ENCODE data around the gene CYSTM1. TPM values are rescaled to one million over a fixed set of nuclear protein-coding genes. Genes with fewer than 3 reads are reported as not detected.
A peak's percentile ranks its signal among the peaks of the same experiment; 100 is the strongest.

Gene CYSTM1, protein sequence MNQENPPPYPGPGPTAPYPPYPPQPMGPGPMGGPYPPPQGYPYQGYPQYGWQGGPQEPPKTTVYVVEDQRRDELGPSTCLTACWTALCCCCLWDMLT
- total RNA-seq: 10 to 100 TPM; 10.5 to 12.2 TPM

DNA sequence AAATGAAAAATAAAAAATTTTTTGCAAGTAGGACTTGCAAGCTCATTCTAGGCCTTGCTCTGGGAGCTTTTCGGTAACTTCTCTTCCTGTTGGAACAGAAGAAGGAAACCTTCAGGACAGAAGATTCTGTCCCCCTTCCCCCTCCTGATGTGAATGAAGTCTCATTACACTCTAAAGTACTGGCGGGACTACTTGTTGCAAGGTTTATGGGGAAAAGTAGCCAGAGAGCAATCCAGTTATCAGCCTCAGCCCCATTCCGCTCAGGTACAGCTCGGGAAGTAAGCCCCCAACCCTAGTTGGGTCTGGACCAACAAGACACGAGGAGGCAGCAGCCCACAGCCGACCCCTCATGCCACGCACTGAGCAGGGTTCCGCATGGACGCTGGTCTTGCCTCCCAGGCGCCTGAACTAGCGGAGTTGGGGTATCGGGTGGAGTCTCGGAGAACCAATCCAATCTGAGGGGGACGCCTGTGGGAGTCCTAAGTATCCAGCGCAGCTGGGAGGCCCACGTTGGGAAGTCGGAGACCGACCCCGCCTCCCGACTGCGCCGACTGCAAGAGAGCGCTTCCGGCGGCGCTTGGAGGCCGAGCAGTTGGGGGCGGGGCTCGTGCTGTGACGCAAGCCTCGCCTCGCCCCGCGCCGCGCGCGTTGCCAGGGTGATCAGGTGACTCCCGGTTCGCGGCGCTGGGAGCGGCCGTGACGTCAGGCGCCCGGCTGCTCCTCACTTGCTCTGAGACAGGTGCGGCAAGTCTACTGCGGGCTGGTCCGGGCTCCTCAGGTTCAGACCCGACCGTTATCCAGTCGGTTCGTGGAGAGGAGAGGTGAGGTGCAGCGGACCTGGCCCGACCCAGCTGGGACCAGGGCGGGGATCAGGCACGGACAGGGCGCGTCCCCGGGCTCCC is at the start of gene CYSTM1:
TSS of gene CYSTM1 (plus strand) at position 724 of the 902 bp plus-strand sequence. CDS start 19,278 bp downstream, outside the sequence.
- ChIA-PET CTCF (interaction anchor here (0.7 to 1.6 kb wide), 4 partner anchors 102 to 503 kb away, joined by 3 to 4 read pairs (median 4); no protein-coding TSS in a partner anchor), POLR2A (interaction anchor here (1.0 kb wide), 2 partner anchors 62 to 226 kb away, joined by 3 read pairs; partner anchors contain the start of gene PURA)
- DNase-seq: peak; percentile 96
- Mint-ChIP-seq H3K36me3 (ENCODE audit: low read depth) (no peaks in the 10 kb centered on the region), H3K9me3 (ENCODE audit: insufficient read depth) (no peaks in the 10 kb centered on the region), H3K4me3 (peak within 1 kb of the TSS; percentile 92), H3K27me3 (ENCODE audit: low read depth) (peaks cover 19% of the 10 kb centered on the region), H3K4me1 (ENCODE audit: low read depth) (peaks cover 14% of the 10 kb centered on the region), H3K27ac (peak within 1 kb of the TSS; percentile 91)
- ATAC-seq: peak; percentile 89

DNA sequence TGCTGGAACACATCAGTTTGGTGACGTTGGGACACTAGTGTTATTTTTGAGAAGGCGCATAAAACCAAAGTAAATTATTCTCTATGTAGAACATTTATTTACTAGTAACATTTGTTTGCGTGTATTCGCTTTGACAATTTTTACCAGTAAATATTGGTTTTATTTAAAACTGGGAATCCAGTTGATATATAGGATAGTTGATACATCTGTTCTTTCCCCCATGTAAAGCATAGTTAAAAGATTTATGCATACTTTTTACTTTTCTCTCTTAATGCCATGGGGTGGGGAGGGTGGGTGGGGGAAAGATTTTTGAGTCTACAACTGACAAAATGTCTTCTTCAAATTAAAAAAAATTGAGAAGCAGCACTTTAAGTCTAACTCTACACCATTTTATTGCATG is 49.4 kb upstream of the CYSTM1 start, which contains the start of gene IGIP:
TSS of gene IGIP (plus strand) at position 301 of the 400 bp plus-strand sequence. CDS start 2,540 bp downstream, outside the sequence.
- Mint-ChIP-seq H3K9me3 (ENCODE audit: insufficient read depth) (no peaks in the 10 kb centered on the region), H3K4me1 (ENCODE audit: low read depth) (peaks cover 18% of the 10 kb centered on the region), H3K4me3 (no peak within 1 kb of the TSS), H3K27me3 (ENCODE audit: low read depth) (peaks cover 2% of the 10 kb centered on the region), H3K36me3 (ENCODE audit: low read depth) (no peaks in the 10 kb centered on the region), H3K27ac (no peak within 1 kb of the TSS)
- ChIA-PET CTCF (interaction anchor here (1.1 kb wide), 1 partner anchor 18 kb away, joined by 4 read pairs; no protein-coding TSS in a partner anchor), POLR2A (no interaction called here)
- no peak for DNase-seq
- ATAC-seq: no peak

DNA sequence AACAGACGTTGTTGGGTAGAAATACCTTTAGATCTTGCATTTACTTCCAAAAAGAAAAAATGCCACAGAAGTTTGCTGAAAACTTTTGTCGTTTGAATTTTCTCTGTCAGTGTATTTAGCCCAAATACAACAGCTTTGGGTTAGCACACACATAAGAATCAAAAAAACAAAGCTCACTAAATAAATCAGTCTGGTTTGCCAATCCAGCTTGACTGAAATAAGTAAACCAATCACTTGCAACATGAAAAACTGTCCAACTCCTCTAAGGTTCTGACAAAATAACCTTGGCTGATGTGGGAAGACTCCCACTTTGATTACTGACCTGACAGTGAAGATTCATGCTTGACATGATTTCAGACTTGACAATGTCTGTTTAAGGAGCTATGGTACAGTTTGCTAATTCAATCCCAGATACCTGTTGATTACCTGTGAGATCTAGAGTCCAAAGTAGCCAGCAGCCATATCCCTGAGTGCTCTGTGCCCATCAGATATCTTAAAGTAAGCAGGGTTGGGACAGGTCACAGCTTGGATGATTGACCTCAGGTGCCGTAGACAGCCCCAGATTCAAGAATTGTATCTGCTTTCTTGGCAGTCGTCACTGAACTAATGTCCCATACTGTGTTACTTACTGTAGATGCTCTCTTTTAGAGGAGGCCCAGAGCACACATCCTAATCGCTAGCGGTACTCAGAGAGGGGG is 48.5 kb upstream of the CYSTM1 start:
- POLR2A ChIA-PET: no interaction called here
- no peak for ATAC-seq
- H3K4me1 Mint-ChIP-seq (ENCODE audit: low read depth): peaks cover 23% of the 10 kb centered on the region

DNA sequence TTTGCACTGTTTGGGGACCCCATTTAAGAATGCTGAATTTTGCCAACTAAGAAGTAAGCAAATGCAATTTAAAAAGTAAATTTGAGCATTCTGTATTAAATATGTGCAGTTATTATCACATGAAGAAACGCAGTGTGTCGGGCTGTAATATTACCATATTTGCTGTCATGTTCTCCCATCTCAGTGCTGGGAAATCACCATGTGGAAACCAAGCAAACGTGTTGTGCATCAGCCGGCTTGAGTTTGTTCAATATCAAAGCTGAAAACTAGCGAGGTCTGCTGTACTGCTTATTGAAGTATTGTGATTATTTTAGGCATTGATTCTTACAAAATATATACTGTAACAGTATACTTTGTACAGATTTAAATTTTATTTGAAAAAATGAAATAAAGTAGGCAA is 46.6 kb upstream of the CYSTM1 start:
- CTCF ChIA-PET: no interaction called here
- Mint-ChIP-seq H3K36me3 (ENCODE audit: low read depth) (no peaks in the 10 kb centered on the region), H3K27ac (no peak overlapping the region), H3K4me3 (no peak overlapping the region), H3K27me3 (ENCODE audit: low read depth) (peaks cover 2% of the 10 kb centered on the region), H3K9me3 (ENCODE audit: insufficient read depth) (no peaks in the 10 kb centered on the region), H3K4me1 (ENCODE audit: low read depth) (peaks cover 33% of the 10 kb centered on the region)
- DNase-seq (no peak), ATAC-seq (no peak)
- POLR2A ChIA-PET: no interaction called here

More for the DNA sequence above, 48.5 kb upstream of the CYSTM1 start:
- Mint-ChIP-seq H3K4me3 (no peak overlapping the region), H3K27ac (no peak overlapping the region), H3K36me3 (ENCODE audit: low read depth) (no peaks in the 10 kb centered on the region), H3K27me3 (ENCODE audit: low read depth) (peaks cover 2% of the 10 kb centered on the region), H3K9me3 (ENCODE audit: insufficient read depth) (no peaks in the 10 kb centered on the region)
- CTCF ChIA-PET: interaction anchor here (1.2 to 1.9 kb wide), 2 partner anchors 18 to 20 kb away, joined by 4 to 6 read pairs; no protein-coding TSS in a partner anchor
- no peak for DNase-seq

DNA sequence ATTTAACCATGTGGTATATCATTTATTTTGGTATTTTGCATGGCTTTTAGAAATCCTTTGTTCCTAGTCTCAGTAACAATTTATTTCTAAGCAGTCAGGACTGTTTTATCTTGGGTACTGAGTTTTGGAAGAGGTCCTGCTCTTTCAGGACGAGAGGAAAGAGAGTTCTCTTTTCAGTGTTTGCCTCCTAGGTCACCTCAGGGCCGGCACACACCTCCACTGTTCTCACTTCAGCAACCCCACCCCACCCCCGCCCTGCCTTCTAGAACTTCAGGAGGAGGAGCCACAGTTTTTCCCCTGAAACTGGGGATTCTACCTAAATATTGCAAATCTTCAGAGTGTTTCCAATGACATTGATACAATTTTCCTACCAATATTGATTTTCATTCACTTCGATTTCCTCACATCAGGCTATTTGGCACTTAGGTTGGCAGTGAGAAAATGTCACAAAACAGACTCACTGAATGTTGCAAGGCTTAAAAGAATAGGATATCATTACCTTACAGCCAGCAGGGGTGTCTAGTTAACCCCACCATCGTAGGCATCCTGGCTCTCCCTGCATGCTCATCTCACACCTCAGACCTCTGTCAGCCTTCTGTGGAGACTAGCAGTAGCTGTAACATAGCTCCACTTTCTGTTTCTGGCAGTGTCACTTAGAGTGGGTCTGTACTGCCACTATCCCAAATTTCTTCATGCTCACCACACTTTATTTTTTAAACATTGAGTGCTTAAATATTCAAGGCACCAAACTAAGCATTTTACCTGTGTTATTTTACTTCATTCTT is 43.8 kb upstream of the CYSTM1 start:
- H3K9me3 Mint-ChIP-seq (ENCODE audit: insufficient read depth): no peaks in the 10 kb centered on the region
- H3K27ac Mint-ChIP-seq: no peak overlapping the region
- peaks cover 2% of the 10 kb centered on the region for H3K27me3 Mint-ChIP-seq (ENCODE audit: low read depth)
- DNase-seq (peak; percentile 21), ATAC-seq (no peak)
- ChIA-PET CTCF (interaction anchor here (0.9 to 5.6 kb wide), 8 partner anchors 9 to 162 kb away, joined by 3 to 52 read pairs (median 4); partner anchors contain the start of gene NRG2), POLR2A (no interaction called here)
- peaks cover 37% of the 10 kb centered on the region for H3K4me1 Mint-ChIP-seq (ENCODE audit: low read depth)
- no peak overlapping the region for H3K4me3 Mint-ChIP-seq
- H3K36me3 Mint-ChIP-seq (ENCODE audit: low read depth): no peaks in the 10 kb centered on the region

DNA sequence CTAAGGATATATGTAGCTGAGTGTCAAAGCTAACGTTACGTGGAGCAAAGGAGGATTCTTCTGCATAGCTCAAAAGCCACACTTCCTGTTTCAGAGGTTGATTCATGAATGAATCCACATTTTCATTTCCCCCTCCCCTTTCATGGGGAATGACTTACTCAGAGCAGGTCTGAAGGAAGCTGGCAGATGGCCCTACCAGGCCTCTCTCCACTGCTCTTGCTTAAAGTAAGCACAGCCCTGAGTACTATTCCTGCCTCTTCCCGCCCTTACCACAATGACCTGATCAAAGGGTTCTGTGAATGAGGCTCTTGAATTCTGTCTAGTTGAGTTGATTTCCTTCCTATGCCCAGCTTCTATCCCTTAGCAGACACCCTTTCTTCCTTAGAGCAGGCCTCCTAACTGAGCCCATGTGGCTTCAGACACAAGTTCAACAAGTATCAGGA is 43.0 kb upstream of the CYSTM1 start:
- peak overlapping the region; percentile 5 for H3K27ac Mint-ChIP-seq
- POLR2A ChIA-PET: interaction anchor here (1.0 kb wide), 1 partner anchor 19 kb away, joined by 3 read pairs; no protein-coding TSS in a partner anchor
- peak; percentile 82 for ATAC-seq

DNA sequence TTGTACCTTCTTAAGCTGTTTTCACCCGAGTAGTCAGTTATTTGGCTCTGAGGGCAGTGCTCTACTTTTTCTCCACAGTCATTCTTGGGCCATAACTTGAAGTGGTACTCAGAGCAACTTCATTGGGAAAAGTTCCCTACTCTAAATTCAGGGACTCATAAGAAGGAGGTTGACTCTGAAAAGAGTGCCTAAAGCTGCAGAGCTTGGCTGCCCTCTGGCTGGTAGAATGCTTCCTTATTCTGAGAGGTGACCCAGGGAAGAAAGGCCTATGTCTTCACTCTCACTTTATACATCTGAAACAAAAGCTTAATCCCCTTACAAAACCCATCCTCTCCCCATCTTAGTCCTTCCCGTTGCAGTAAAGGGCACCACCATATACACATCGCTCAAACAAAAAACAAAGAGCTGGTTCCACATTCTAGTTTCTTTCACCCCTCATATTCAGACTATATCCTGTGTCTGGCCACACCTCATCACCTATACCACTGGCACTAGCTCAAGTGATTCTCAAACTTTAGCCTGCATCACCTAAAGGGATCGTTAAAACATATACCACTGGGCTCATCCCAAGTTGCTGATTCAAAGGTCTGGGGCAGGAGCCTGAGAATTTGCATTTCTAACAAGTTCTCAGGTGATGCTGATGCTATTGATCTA is 41.3 kb upstream of the CYSTM1 start:
- DNase-seq: peak; percentile 17
- Mint-ChIP-seq H3K36me3 (ENCODE audit: low read depth) (no peaks in the 10 kb centered on the region), H3K27ac (no peak overlapping the region), H3K9me3 (ENCODE audit: insufficient read depth) (no peaks in the 10 kb centered on the region), H3K4me1 (ENCODE audit: low read depth) (peaks cover 39% of the 10 kb centered on the region), H3K27me3 (ENCODE audit: low read depth) (no peaks in the 10 kb centered on the region), H3K4me3 (no peak overlapping the region)
- ChIA-PET POLR2A (no interaction called here), CTCF (interaction anchor here (0.7 to 5.6 kb wide), 8 partner anchors 8 to 61 kb away, joined by 3 to 52 read pairs (median 5); no protein-coding TSS in a partner anchor)
- ATAC-seq: no peak

More for the DNA sequence above, 43.0 kb upstream of the CYSTM1 start:
- Mint-ChIP-seq H3K9me3 (ENCODE audit: insufficient read depth) (no peaks in the 10 kb centered on the region), H3K27me3 (ENCODE audit: low read depth) (peaks cover 1% of the 10 kb centered on the region), H3K4me1 (ENCODE audit: low read depth) (peaks cover 39% of the 10 kb centered on the region), H3K36me3 (ENCODE audit: low read depth) (no peaks in the 10 kb centered on the region), H3K4me3 (no peak overlapping the region)
- CTCF ChIA-PET: interaction anchor here (0.9 to 5.6 kb wide), 8 partner anchors 10 to 163 kb away, joined by 3 to 52 read pairs (median 4); partner anchors contain the start of gene NRG2
- DNase-seq: peak; percentile 22

DNA sequence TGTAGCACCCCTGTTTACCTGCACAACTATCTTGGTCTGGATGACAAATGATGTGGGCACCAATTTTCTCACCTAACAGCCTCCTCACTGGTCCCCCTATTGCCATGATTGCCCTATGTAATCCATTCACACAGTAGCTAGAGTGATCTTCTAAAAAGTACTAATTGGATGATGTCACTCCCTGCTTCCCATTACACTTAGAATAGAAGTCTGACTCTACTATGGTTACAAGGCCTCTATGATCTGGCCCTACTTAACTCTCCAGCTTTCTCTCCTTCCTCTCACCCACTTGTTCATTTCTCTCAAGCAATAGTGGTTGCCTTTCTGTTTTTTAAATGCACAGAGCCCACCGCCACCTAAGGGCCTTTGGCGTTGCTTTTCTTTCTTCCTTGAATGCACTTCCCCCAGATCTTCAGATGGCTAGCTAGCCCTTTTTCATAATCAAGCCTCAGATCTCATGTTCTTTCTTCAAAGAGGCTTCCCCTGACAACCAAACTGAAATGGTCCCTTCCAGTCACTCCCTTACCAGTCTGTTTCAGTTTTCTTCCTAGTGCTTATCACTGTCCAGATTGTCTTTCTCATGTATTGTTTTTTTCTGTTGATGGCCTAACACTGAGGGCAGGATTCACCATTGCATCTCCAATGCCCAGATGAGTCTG is 40.6 kb upstream of the CYSTM1 start:
- ATAC-seq (no peak), DNase-seq (no peak)
- Mint-ChIP-seq H3K4me1 (ENCODE audit: low read depth) (peaks cover 39% of the 10 kb centered on the region), H3K36me3 (ENCODE audit: low read depth) (no peaks in the 10 kb centered on the region), H3K9me3 (ENCODE audit: insufficient read depth) (no peaks in the 10 kb centered on the region), H3K27ac (peak overlapping the region; percentile 1), H3K4me3 (no peak overlapping the region), H3K27me3 (ENCODE audit: low read depth) (no peaks in the 10 kb centered on the region)
- POLR2A ChIA-PET: no interaction called here
- CTCF ChIA-PET: interaction anchor here (1.5 to 5.6 kb wide), 4 partner anchors 8 to 62 kb away, joined by 4 to 52 read pairs (median 10); no protein-coding TSS in a partner anchor

DNA sequence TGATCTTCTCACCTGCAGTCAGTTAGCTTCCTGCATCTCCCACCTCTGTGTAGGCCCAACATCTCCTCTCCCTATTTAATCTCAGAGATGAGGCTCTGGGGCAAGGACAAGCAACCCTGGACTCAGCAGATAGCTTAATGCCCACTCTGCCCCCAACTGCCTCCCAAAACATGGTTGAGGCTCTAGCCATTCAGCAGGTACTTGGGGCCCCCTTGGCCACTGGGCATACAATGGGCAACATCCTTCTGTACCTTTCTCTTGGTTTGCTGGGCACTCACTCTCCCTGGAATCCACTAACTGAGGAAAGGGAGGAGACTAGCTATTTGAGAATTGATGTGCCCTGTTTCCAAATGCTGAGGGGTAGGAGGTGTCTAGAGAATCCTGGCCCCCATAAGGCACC is 39.9 kb upstream of the CYSTM1 start:
- CTCF ChIA-PET: interaction anchor here (1.1 to 5.6 kb wide), 2 partner anchors 10 to 15 kb away, joined by 3 to 52 read pairs; no protein-coding TSS in a partner anchor
- POLR2A ChIA-PET: no interaction called here
- no peak for DNase-seq

DNA sequence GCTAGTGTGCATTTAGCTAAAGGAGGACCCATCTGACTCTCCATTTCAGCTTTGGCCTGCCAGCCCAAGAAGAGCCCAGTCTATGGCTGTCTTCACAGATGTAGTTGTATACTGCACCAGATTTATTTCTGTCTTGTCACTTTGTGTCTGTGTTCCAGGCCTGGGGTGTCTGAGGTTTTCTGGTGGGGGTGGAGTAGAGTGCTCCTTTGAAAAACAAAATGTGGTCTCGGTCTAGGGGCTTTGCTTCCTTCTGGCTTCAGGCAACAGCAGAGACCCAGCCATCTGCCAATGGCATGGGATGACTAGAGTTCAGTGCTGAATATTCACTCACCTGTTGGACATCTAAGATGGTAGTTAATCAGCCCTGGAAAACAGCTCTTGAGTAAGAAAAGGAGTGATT is 38.4 kb upstream of the CYSTM1 start:
- Mint-ChIP-seq H3K27ac (no peak overlapping the region), H3K4me1 (ENCODE audit: low read depth) (peaks cover 31% of the 10 kb centered on the region), H3K27me3 (ENCODE audit: low read depth) (no peaks in the 10 kb centered on the region), H3K4me3 (no peak overlapping the region), H3K36me3 (ENCODE audit: low read depth) (no peaks in the 10 kb centered on the region), H3K9me3 (ENCODE audit: insufficient read depth) (no peaks in the 10 kb centered on the region)
- ChIA-PET CTCF (interaction anchor here (5.6 kb wide), 1 partner anchor 8 kb away, joined by 52 read pairs; no protein-coding TSS in a partner anchor), POLR2A (no interaction called here)
- peak; percentile 16 for DNase-seq
- ATAC-seq: no peak

More for the DNA sequence above, 39.9 kb upstream of the CYSTM1 start:
- Mint-ChIP-seq H3K4me1 (ENCODE audit: low read depth) (peaks cover 39% of the 10 kb centered on the region), H3K27me3 (ENCODE audit: low read depth) (no peaks in the 10 kb centered on the region), H3K36me3 (ENCODE audit: low read depth) (no peaks in the 10 kb centered on the region), H3K27ac (no peak overlapping the region), H3K9me3 (ENCODE audit: insufficient read depth) (no peaks in the 10 kb centered on the region), H3K4me3 (no peak overlapping the region)
- ATAC-seq: no peak
